GM12878 (cell line): ENCODE data around the gene TRPV6.

Experiments used
- ATF7 ChIP-seq: fragments of 450-650 bp; IDR thresholded peaks from 2 replicates; pipeline ENCODE4 v1.6.1; 2016; ENCODE audit warnings: low read depth, mild to moderate bottlenecking
- CTCF ChIP-seq, 3 experiments: IDR thresholded peaks in 2 of 3; conservative IDR thresholded peaks in 1 of 3; 2 replicates each; pipeline ENCODE4 v1.5.1; 2011; ENCODE audit warnings: low read depth in 3 of 3, low read length in 3 of 3, mild to moderate bottlenecking in 3 of 3, control low read depth in 2 of 3, moderate library complexity in 2 of 3, inconsistent platforms in 1 of 3, mixed read lengths in 1 of 3; ENCODE audit not compliant: control insufficient read depth in 2 of 3, insufficient read depth in 1 of 3; ENCODE audit errors: extremely low read depth in 1 of 3
- PBX3 ChIP-seq: IDR thresholded peaks from 2 replicates; pipeline ENCODE4 v1.6.1; 2011; ENCODE audit warnings: mild to moderate bottlenecking, low read depth, low read length, moderate library complexity; ENCODE audit not compliant: insufficient replicate concordance

DNA sequence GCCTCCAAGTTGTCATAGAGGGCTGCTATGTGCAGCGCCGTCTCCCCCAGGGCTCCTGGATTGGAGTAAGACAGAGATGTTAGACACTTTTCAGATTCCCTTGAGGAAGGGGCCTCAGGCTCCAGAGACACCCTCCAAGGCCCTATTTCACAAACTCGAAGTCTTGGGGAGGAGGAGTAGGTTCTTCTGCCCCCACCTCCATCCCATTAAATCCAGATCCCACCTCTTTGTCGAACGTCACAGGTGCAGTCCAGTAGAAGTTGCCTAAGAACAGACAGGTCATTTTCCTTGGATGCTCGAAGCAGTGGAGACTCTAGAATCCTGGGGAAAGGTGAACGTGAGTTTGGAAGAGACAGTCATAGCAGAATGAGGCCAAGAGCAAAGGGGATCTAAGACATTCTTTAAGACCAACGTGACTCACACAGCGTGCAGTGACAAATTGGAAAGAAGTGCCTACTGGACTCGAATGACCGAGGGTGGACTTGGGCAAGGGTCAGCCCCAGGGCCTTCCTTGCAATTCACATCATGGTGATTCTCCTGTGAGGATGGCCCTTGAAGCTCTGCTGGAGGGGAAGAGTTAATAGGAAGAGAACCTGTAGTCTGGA lies 44.7 kb upstream of the TRPV6 start:
- TF ChIP-seq CTCF (IDR thresholded peaks at IDR 0.05 in 2 of 3, conservative IDR thresholded peaks at IDR 0.05 in 1 of 3; ENCODE audit: control insufficient read depth in 2 of 3, extremely low read depth in 1 of 3, insufficient read depth in 1 of 3, low read depth in 3 of 3, low read length in 3 of 3) (no peak), ATF7 (no peak), PBX3 (no peak)
